Mammary epithelial cell (primary cell): ENCODE results near the gene XXYLT1.

Experiments used
- EZH2 ChIP-seq: IDR thresholded peaks from 2 replicates; pipeline ENCODE4 v1.6.1; 2012; ENCODE audit warnings: low read length, inconsistent platforms, borderline replicate concordance
- TF ChIP-seq, protein P1 (sequence below), 2 donors: IDR thresholded peaks in 1 of 2; conservative IDR thresholded peaks in 1 of 2; 2 replicates each; pipeline ENCODE4 v1.5.1; 2011 to 2012; ENCODE audit warnings: inconsistent platforms in 2 of 2, low read length in 2 of 2, mild to moderate bottlenecking in 2 of 2, control low read depth in 1 of 2, low read depth in 1 of 2; ENCODE audit not compliant: insufficient read depth in 1 of 2; ENCODE audit errors: extremely low read depth in 1 of 2

DNA sequence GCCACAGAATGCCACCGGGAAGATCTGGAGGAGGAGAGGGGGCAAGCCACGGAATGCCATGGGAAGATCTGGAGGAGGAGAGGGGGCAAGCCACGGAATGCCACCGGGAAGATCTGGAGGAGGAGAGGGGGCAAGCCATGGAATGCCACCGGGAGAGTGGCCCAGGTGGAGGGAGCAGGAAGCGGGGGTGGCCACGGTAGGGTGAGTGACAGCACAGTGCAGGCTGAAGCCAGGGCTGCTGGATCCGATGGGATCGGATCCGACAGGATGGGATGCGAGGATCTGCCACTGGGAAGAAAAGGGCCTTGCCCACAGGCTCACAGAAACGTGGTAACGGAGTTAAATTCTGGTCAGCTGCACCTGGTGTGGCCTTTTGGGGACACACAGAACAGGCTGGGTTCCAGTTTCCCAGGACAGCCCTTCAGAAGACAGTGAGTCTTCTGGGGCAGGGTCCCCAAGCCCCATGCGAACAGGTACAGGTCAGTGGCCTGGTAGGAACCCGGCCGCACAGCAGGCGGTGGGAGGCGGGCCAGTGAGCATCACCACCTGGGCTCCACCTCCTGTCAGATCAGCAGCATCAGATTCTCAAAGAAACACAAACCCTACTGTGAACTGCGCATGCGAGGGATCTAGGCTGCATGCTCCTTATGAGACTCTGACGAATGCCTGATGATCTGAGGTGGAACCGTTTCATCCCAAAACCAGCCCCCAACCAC lies 58.8 kb downstream of the XXYLT1 start:
- TF ChIP-seq EZH2 = no peak
- TF ChIP-seq, protein P1, sequence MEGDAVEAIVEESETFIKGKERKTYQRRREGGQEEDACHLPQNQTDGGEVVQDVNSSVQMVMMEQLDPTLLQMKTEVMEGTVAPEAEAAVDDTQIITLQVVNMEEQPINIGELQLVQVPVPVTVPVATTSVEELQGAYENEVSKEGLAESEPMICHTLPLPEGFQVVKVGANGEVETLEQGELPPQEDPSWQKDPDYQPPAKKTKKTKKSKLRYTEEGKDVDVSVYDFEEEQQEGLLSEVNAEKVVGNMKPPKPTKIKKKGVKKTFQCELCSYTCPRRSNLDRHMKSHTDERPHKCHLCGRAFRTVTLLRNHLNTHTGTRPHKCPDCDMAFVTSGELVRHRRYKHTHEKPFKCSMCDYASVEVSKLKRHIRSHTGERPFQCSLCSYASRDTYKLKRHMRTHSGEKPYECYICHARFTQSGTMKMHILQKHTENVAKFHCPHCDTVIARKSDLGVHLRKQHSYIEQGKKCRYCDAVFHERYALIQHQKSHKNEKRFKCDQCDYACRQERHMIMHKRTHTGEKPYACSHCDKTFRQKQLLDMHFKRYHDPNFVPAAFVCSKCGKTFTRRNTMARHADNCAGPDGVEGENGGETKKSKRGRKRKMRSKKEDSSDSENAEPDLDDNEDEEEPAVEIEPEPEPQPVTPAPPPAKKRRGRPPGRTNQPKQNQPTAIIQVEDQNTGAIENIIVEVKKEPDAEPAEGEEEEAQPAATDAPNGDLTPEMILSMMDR (conservative IDR thresholded peaks at IDR 0.05 in 1 of 2, IDR thresholded peaks at IDR 0.05 in 1 of 2; ENCODE audit: extremely low read depth in 1 of 2, insufficient read depth in 1 of 2, low read depth in 1 of 2, low read length in 2 of 2) = no peak
